Kidney tubule cell (primary cell): ENCODE data around the gene CDC42BPG.
A peak's percentile ranks its signal among the peaks of the same experiment; 100 is the strongest.

Source experiments
- DNase-seq: peaks from one replicate; pipeline ENCODE4 v3.0.0-alpha.2; 2018; ENCODE audit warnings: low spot score

CDC42BPG gene

DNA sequence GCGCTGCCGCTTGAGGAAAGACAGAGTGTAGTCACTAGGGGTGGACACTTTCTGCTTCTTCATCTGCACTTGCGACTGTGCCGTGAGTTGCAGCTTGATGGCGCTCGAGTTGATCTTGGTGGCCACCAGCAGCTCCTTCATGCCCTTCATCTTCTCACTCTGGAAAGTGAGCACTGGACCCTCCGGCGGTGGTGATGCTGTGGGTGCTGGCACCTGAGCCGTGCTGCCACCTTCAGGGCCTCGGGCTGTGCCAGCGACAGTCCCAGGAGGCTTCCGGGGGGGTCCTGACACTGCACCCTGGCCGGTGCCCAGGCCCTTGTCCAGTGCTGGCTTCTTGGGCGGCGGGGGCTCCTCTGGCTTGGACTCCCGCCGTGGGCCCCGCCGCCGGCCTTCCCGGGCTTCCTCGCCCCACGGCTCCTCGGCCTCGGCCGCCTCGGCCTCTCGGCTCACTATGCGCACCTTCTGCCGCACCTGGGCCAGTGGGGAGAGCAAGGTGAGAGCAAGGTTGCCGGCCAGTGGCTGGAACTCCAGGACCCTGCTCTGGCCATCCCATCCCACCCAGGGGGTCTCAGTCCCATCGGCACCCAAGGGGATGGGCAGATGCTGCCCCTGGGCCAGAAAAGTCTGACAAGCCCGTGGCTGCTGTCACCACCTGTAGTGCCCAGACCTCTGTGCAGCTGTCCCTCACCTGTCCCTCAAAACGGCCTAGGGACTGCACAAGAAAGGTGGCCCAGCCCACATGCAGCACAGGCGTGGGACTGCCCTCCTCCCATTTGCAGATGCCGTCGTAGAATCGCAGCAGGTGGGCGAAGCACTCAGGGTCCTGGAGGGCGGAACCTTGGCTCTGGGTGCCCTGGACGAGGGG, 39.9 kb downstream of the CDC42BPG start:
- DNase-seq, result no peak

DNA sequence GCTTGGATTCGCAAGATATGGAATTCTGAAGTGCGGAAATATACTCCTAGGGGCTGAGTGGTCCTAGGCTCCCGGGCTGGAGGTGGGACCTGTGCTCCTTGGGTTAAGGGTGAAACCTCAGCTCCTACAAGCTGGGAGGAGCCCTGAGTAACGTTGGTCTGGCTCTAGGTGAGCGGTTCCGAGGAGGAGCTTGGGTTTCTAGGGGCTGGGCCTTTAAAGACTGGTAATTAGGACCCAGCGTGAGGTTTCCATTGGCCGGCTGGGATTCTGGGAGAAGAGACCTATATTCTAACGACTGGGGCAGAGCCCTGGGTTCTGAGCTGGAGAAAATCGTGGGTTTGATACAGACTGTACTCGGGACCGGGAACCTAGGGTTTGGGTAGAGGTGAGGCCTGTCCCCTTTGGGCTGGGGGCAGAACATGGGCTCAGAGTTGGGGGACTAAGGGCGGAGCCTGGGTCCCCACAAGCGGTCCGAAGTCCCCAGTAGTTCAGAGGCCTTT, 40.6 kb downstream of the CDC42BPG start:
- no peak for DNase-seq

- DNase-seq, result peak; percentile 82
Observed at GRCh38 chr11:64803158-64803845, 41.2 kb downstream of the CDC42BPG start, which contains the start of gene MAP4K2. MAP4K2 (minus strand) TSS chr11:64803214; CDS start chr11:64803149, 65 bp downstream.

- DNase-seq, result no peak
Observed at GRCh38 chr11:64802370-64803157, 41.9 kb downstream of the CDC42BPG start.

DNA sequence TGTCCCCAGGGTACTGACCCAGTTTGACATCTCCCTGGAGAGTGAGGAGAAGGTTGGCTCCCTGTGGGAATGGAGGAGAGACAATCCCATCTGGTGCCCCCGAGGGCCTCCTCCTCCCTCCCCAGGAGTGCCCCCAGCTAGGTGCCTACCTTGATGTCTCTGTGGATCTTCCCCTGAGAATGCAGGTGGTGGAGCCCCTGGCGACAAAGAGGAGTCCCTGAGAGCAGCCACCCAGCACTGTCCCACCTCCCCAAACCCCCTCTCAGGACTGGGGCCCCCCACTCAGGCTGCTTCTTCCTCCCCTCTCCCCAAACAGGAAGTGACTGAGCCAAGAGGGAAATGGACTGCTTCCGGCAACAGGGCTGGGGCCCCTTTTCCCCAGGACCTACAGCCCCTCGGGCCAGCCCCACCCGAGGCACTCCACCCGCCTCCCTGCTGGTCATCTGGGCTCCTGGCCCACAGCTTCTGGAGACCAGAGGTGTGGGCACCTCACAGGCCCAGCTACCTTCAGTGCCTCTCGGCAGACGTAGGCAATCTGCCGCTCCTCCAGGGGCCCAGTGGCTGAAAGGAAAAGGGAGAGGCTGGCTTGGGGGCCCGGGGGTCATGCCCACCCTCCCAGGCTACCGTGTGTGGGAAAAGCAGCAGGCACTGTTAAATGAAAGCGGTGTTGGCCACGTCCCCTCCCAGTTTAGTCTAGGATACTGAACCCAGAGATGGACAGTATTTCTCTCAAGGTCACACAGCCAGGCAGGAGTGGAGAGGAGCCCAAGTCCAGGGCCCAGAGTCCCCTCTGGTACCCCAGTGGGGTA, 42.7 kb downstream of the CDC42BPG start:
- no peak for DNase-seq

- no peak for DNase-seq
Observed at GRCh38 chr11:64801158-64801464, 43.3 kb downstream of the CDC42BPG start.

DNA sequence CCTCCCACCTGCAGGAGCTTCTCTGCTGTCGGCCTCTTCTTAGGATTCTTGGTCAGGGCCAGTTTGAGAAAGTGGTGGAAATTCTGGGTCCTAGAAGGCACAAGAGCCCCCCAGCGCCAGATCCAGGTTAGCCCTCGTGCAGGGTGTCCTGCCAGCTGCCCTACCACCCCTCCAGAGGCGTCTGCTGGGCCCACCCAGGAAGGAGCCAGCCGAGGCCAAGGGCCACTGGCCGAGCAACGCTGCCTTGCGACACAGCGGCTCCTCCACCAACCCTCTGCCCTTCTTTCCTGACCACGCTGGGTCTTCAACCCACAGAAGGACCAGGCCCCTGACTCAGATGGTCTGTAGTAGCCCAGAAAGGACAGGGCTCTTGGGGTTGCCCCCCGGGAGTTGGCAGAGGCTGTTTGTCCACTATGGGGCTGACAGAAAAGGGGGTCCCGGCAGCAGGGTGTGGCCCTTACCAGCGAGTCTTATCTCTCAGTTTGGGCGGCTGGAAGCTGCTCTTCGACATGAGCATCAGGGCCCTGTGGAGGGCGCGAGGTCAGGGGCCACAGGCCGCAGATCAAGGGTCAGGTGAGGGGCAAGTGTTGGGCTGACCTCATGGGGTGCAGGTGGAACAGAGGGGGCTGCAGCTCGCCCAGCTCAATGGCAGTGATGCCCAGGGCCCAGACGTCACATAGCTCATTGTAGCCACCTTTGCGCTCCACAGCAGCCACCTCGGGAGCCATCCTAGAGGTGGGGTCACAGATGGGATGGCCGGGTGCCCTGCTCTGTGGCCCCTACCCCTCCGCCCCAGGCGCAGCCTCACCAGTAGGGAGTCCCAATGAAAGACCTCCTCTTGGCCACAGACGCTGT, 43.9 kb downstream of the CDC42BPG start:
- no peak for DNase-seq

GRCh38 chr11:64799623-64800302, 44.7 kb downstream of the CDC42BPG start:
- DNase-seq, result no peak

DNA sequence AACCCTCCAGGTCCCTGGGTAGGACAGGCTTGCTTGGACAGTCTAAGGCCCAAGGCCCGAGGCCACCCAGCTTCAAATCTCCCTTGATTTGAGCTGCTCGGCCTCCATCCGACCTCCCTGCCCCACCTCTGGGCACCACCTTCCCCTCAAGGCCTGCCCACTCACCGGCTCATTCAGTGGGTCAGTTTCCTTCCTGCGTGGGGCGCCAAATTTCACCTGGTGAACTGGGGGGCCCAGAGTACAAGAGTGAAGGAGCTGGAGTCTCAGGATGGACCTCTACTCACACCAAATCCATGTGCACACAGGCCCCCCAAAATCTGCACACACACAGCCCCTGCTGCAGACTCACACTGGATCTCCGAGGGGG, 45.2 kb downstream of the CDC42BPG start:
- DNase-seq, result no peak

DNA sequence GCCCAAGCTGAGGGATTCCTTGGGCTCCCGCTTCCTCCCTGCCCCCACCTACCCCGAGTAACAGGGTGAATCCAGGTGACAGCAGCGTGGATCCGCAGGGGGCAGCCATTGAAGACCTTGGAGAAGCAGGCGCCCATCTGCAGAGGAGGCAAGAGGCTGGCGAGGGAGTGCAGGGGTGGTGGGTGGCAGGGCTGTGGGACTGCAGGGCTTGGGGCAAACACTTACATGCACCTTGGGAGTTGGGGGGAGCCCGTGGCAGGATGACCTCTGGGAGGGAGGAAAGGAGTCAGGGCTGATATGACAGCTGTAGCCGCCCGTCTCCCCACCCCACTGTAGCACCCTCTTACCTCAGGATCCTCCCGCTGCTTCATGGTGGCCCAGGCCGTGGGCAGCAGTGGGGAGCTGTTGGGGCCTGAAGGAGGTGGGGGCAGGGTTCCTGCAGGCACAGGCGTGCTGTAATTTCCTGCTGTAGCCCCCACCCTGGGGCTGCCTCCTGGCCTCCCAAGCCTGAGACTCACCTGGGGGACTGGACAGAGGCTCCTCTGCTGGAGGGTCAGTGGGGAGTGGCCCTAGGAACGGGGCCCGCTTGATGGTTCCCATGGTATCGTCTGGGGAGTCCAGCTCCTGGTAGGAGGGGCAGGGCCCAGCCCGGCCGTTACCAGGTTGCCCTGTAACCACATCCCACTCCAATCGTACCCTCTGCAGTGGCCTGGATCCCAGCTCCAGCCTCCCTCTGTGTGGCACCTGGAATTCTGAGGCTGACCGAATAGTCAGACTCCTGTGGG, 47.5 kb downstream of the CDC42BPG start:
- DNase-seq, result no peak

GRCh38 chr11:64796047-64796756, 48.3 kb downstream of the CDC42BPG start:
- DNase-seq, result no peak

GRCh38 chr11:64794526-64794925, 49.9 kb downstream of the CDC42BPG start:
- DNase-seq, result no peak

DNA sequence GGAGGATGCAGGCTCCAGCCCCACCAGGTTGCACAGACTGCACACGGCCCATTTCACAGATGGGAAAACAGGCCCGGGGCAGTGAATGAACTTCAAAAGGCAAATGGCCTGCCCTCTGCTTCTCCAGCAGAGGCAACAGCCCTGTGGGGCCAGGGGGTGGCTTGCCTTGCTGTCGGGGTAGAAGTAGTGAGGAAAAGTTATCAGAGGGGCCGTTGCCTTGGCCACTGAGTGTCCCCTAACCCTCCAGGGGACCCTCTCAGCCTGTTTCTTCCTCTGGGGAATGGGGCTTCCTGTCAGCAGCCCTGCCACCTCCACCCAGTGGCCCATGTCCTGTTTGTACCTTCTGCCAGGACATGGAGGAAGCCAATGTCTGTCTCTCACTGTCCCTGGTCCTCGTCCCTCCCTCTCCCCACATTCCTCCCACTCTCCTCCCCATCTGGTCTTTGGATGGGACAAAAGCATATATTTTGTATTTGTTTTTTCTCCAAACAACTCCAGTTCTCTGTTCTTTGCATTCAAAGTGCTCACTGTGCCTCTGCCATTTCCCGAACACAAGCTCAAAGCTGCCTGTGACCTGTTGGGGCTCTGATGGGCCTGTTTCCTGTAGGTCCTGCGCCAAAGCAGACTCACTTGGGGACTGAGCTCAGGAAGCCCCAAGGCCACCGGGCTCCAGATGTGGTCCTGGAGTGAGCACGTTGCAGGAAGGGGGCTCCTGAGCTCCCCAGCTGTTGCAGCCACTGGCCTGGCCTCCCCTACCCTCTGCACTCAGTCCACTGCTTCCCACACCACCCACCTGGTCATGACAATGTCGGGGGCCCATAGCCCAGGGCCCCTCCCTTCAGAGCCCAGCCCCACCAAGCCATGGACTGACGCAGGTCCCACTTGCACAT, 50.9 kb downstream of the CDC42BPG start:
- no peak for DNase-seq

- no peak for DNase-seq
Observed at GRCh38 chr11:64792482-64792881, 52.0 kb downstream of the CDC42BPG start.

DNA sequence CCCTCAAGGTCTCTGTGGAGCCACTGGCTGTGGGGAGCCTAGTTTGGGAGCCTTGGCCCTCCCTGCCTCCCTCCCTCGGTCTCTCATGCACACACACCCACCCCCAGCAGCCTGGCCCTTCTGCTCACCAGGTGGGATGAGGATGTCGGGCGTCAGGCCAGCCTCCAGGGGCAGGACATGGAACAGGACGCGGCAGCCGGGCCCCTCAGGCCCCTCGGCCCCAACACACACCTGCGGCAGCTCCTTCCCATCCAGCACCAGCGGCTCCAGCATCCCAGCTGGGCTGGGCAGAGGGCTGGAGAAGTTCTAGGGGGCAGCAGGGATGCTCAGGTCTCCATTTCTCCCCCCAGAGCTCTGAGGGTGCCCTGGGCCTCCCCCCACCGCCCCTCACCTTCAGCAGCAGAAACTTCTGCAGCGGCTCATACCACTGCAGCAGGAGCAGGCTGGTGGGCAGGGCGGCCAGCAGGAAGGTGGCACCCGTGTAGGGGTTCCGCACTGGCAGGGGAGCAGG, 52.6 kb downstream of the CDC42BPG start:
- no peak for DNase-seq

DNA sequence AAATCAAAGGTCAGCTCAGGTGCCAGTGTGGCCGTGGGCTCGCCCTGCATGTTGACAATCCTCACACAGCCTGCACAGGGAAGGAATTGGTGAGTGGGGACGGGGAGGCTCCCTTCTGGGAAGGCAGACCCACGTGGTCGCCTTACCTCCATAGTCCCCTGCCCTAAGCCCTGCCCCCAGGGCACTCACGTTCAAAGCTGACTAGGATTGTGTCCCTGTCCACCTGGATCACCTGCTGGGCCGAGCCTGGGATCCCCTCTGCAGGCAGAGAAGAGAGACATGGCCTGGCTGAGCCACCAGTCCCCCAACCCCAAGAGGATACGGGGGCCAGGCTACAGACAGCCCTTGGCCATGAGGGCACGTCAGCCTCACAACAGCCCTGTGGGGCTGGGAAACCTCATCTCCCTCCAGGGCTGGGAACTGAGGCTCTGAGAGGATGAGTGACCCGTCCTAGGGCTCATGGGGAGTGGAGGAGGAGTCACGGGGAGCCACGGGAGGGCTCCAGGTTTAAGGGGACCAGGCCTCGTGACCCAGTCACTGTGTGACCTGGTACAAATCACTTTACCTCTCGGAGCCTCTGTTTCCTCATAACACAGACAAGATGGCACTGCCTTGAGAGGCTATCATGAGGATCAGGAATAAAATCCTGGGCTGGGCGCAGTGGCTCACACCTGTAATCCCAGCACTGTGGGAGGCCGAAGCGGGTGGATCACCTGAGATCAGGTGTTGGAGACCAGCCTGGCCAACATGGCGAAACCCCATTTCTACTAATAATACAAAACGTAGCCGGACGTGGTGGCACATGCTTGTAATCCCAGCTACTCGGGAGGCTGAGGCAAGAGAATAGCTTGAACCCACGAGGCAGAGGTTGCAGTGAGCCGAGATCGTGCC, 54.0 kb downstream of the CDC42BPG start:
- DNase-seq, result no peak
